Trophoblast cell (in vitro differentiated cells and primary cell): Measurements from ENCODE around the gene C9orf153.

Experiments
- DNase-seq, 2 donors: peaks; one replicate each; pipeline ENCODE4 v3.0.0-alpha.2; 2016
- H2AFZ ChIP-seq: 2 replicates; pipeline ENCODE4 v1.6.1; 2013; ENCODE audit warnings: low read length, moderate library complexity, mild to moderate bottlenecking; ENCODE audit not compliant: insufficient read depth, poor library complexity
- H2AK5ac ChIP-seq: 2 replicates; pipeline ENCODE4 v1.6.1; 2013; ENCODE audit warnings: mild to moderate bottlenecking, low read length
- H2BK120ac ChIP-seq: 2 replicates; pipeline ENCODE4 v1.6.1; 2013; ENCODE audit warnings: low read length, mild to moderate bottlenecking, moderate library complexity; ENCODE audit not compliant: insufficient read depth, poor library complexity
- H2BK12ac ChIP-seq: 2 replicates; pipeline ENCODE4 v1.6.1; 2013; ENCODE audit warnings: mild to moderate bottlenecking, low read length, moderate library complexity
- H2BK5ac ChIP-seq: 2 replicates; pipeline ENCODE4 v1.6.1; 2013; ENCODE audit warnings: low read length, low read depth, moderate library complexity, mild to moderate bottlenecking; ENCODE audit not compliant: poor library complexity
- H3K14ac ChIP-seq: 2 replicates; pipeline ENCODE4 v1.6.1; 2013; ENCODE audit warnings: mild to moderate bottlenecking, low read length
- H3K18ac ChIP-seq: 2 replicates; pipeline ENCODE4 v1.6.1; 2013; ENCODE audit warnings: mild to moderate bottlenecking, low read length
- H3K23ac ChIP-seq: 2 replicates; pipeline ENCODE4 v1.6.1; 2013; ENCODE audit warnings: low read length
- H3K27ac ChIP-seq: 2 replicates; pipeline ENCODE4 v1.5.1; 2013; ENCODE audit warnings: low read depth, mild to moderate bottlenecking, inconsistent platforms, low read length, moderate library complexity
- H3K27me3 ChIP-seq: 2 replicates; pipeline ENCODE4 v1.6.1; 2013; ENCODE audit warnings: inconsistent platforms, mild to moderate bottlenecking, low read length, moderate library complexity; ENCODE audit not compliant: insufficient read depth
- H3K36me3 ChIP-seq, 2 experiments: 1 replicate in 1 of 2; 2 replicates in 1 of 2; pipeline ENCODE4 v1.6.1; 2013; ENCODE audit warnings: low read length in 2 of 2, mild to moderate bottlenecking in 2 of 2, moderate library complexity in 1 of 2; ENCODE audit not compliant: insufficient read depth in 2 of 2, control insufficient read depth in 1 of 2
- H3K4ac ChIP-seq: 2 replicates; pipeline ENCODE4 v1.6.1; 2013; ENCODE audit warnings: low read depth, mild to moderate bottlenecking, low read length, moderate library complexity
- H3K4me1 ChIP-seq, 2 experiments: 1 replicate in 1 of 2; 2 replicates in 1 of 2; pipeline ENCODE4 v1.6.1; 2013; ENCODE audit warnings: low read length in 2 of 2, mild to moderate bottlenecking in 2 of 2, moderate library complexity in 1 of 2; ENCODE audit not compliant: insufficient read depth in 2 of 2, control insufficient read depth in 1 of 2
- H3K4me2 ChIP-seq: 2 replicates; pipeline ENCODE4 v1.6.1; 2013; ENCODE audit warnings: inconsistent platforms, mild to moderate bottlenecking, low read length, moderate library complexity
- H3K4me3 ChIP-seq: 2 replicates; pipeline ENCODE4 v1.5.1; 2013; ENCODE audit warnings: mild to moderate bottlenecking, low read depth, low read length, inconsistent platforms
- H3K79me1 ChIP-seq: one replicate; pipeline ENCODE4 v1.6.1; 2013; ENCODE audit warnings: low read length
- H3K79me2 ChIP-seq: 2 replicates; pipeline ENCODE4 v1.6.1; 2013; ENCODE audit warnings: low read length, mild to moderate bottlenecking; ENCODE audit not compliant: control insufficient read depth, insufficient read depth, poor library complexity
- H3K9ac ChIP-seq: 2 replicates; pipeline ENCODE4 v1.6.1; 2013; ENCODE audit warnings: mild to moderate bottlenecking, low read length
- H3K9me3 ChIP-seq: 2 replicates; pipeline ENCODE4 v1.6.1; 2013; ENCODE audit warnings: low read depth, mild to moderate bottlenecking, control low read depth, inconsistent platforms, low read length; ENCODE audit not compliant: insufficient read depth
- H4K12ac ChIP-seq: 2 replicates; pipeline ENCODE4 v1.6.1; 2013; ENCODE audit warnings: low read depth, mild to moderate bottlenecking, low read length, moderate library complexity
- H4K8ac ChIP-seq: 2 replicates; pipeline ENCODE4 v1.6.1; 2013; ENCODE audit warnings: low read depth, mild to moderate bottlenecking, low read length, moderate library complexity
- H4K91ac ChIP-seq: one replicate; pipeline ENCODE4 v1.6.1; 2013; ENCODE audit warnings: low read depth, mild to moderate bottlenecking, low read length, moderate library complexity
- WGBS: extraction: QIAGEN DNeasy Blood & Tissue Kit; methylation state at CpG from one replicate; pipeline ENCODE4 v1.1.7; 2013; ENCODE audit warnings: missing lambda C conversion rate; ENCODE audit not compliant: insufficient read length, insufficient coverage; ENCODE audit errors: extremely low coverage; 5-methylcytosine and 5-hydroxymethylcytosine counted together

Gene C9orf153

DNA sequence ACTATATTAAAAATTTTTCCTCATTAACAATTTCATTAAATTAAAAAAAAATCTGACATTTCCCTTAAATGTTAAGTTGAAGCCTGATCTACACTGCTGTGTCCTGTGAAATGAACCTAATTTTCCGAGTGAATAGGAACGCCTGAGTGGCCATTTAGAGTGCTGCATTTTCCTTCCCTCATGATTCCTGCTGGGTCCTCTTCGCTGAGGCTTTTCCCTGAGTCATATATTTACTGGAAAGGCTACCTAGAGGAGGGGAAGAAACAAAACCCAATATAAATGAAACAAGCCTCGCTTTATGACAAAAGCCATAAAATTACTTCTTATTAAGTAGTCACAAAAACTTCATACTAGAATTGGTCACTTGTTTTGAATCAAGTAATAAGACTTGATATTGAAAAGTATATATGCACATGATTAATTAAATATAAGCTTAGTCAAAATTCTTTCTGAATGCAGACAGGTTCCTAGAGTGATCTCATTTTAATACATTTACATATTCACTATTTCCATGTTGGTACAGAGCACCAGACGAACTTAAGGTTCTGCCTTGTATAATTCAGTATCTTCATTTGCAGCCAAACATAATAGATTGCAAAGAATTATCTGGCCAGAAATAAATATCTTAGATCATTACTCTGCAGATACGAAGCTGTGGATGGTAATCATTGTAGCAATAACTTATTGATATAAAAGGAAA lies 29.2 kb upstream of the C9orf153 start:
- Histone ChIP-seq H3K18ac (no peak overlapping the region), H3K9ac (no peak overlapping the region), H3K27ac (no peak overlapping the region), H3K4me2 (no peak overlapping the region), H3K4me3 (no peak overlapping the region), H4K12ac (no peak overlapping the region), H4K91ac (no peak overlapping the region), H3K79me1 (no peaks in the 10 kb centered on the region), H3K4me1 (no peaks in the 10 kb centered on the region), H2BK5ac (no peak overlapping the region), H3K79me2 (no peaks in the 10 kb centered on the region), H3K36me3 (peaks cover 1 to 4% of the 10 kb centered on the region in 2 experiments), H2AFZ (no peak overlapping the region), H3K23ac (no peak overlapping the region), H3K9me3 (no peaks in the 10 kb centered on the region), H2BK120ac (no peak overlapping the region), H2BK12ac (no peak overlapping the region), H4K8ac (no peak overlapping the region), H3K4ac (no peak overlapping the region), H3K27me3 (no peaks in the 10 kb centered on the region), H3K14ac (no peak overlapping the region), H2AK5ac (no peak overlapping the region)
- DNase-seq, result no peak
- no CpG with 5 or more reads among the region's 6 CpGs for WGBS

DNA sequence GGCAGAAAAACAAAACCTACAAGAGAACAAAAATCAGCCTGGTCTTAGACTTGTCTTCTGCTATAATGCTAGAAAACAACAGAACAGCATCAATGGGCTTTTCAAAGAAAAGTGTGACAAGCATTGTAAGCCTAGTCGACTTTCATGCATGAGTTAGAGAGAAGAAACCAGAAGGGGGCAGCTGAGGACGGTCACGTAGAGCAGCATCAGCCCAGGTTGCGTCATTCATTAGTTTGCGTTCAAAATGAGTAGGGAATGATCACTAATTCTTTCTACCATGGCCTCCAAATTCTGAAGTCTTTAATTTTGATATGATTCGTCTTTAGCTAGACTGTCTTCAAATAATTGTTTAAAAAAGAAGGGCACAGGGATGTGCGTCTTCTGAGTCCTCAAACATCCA lies 27.6 kb upstream of the C9orf153 start:
- H3K14ac ChIP-seq, result no peak overlapping the region
- H2AFZ ChIP-seq, result no peak overlapping the region
- no peak overlapping the region for H3K23ac ChIP-seq
- H2BK5ac ChIP-seq, result no peak overlapping the region
- H3K4me3 ChIP-seq, result no peak overlapping the region
- DNase-seq, result peak; percentile 30 to 71
- no peak overlapping the region for H3K27ac ChIP-seq
- no peak overlapping the region for H3K4ac ChIP-seq
- H4K91ac ChIP-seq, result no peak overlapping the region
- H3K36me3 ChIP-seq, result peaks cover 0 to 3% of the 10 kb centered on the region in 2 experiments
- no peak overlapping the region for H2AK5ac ChIP-seq
- no CpG with 5 or more reads among the region's 7 CpGs for WGBS
- H3K9ac ChIP-seq, result no peak overlapping the region
- H4K8ac ChIP-seq, result no peak overlapping the region
- H2BK12ac ChIP-seq, result no peak overlapping the region
- H3K9me3 ChIP-seq, result peaks cover 1% of the 10 kb centered on the region
- peaks cover 2% of the 10 kb centered on the region for H3K79me2 ChIP-seq
- no peak overlapping the region for H2BK120ac ChIP-seq
- H3K4me1 ChIP-seq, result peaks cover 0 to 5% of the 10 kb centered on the region in 2 experiments
- H3K18ac ChIP-seq, result no peak overlapping the region
- peaks cover 4% of the 10 kb centered on the region for H3K79me1 ChIP-seq
- H4K12ac ChIP-seq, result no peak overlapping the region
- H3K27me3 ChIP-seq, result no peaks in the 10 kb centered on the region
- no peak overlapping the region for H3K4me2 ChIP-seq

DNA sequence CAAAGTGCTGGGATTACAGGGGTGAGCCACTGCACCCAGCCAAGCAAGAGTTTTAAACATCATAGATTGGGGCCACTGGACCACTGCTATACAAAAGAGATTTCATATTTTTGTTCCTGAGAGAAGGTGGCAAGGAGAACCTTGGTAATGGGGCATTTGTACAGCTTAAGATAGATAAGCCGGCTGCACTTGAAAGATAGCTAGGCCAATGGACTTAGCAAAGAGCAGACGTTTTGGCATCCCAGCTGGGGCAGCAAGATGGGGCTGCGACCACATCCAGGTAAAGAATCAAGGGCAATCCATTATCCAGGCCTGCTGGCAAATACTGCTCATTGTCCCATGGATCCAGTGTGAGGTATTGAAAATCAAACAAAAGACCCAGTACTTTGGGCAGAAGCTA lies 26.8 kb upstream of the C9orf153 start:
- Histone ChIP-seq H2BK120ac (no peak overlapping the region), H2BK5ac (no peak overlapping the region), H3K23ac (peak overlapping the region; percentile 61), H3K27ac (no peak overlapping the region), H3K36me3 (peaks cover 0 to 1% of the 10 kb centered on the region in 2 experiments), H4K91ac (no peak overlapping the region), H3K4me3 (peak overlapping the region; percentile 35), H3K18ac (no peak overlapping the region), H3K4me2 (no peak overlapping the region), H2AK5ac (no peak overlapping the region), H3K79me2 (peaks cover 5% of the 10 kb centered on the region), H3K27me3 (no peaks in the 10 kb centered on the region), H4K8ac (no peak overlapping the region), H3K9ac (no peak overlapping the region), H3K4me1 (peaks cover 0 to 5% of the 10 kb centered on the region in 2 experiments), H3K14ac (no peak overlapping the region), H2AFZ (no peak overlapping the region), H4K12ac (no peak overlapping the region), H3K79me1 (peaks cover 7% of the 10 kb centered on the region), H3K4ac (no peak overlapping the region), H3K9me3 (peaks cover 1% of the 10 kb centered on the region), H2BK12ac (no peak overlapping the region)
- whole genome bisulfite sequencing, result no CpG with 5 or more reads among the region's 3 CpGs
- no peak for DNase-seq

DNA sequence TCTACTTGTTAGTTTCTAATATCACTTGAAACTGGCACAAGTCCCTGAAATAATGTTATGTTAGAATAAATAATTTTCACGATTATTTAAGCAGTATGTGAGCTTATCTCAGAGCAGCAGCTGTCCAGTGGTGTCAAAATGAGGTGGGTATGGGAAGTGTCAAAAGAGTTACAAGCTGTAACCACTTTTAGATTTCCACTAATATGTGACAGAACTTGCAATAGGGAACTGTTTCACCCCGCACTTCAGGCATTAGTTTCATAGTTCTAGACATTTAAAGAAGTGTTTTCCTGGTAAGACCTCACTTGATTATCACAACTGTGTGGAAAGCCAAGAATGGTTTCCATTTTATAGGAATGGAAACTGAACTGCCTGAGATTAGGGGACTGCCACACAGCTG lies 25.8 kb upstream of the C9orf153 start:
- Histone ChIP-seq H2AFZ (no peak overlapping the region), H4K8ac (no peak overlapping the region), H3K18ac (no peak overlapping the region), H3K27me3 (no peaks in the 10 kb centered on the region), H3K4ac (no peak overlapping the region), H4K91ac (no peak overlapping the region), H3K9ac (no peak overlapping the region), H3K27ac (no peak overlapping the region), H3K79me1 (peaks cover 7% of the 10 kb centered on the region), H3K79me2 (peaks cover 7% of the 10 kb centered on the region), H3K4me3 (no peak overlapping the region), H3K14ac (no peak overlapping the region), H3K36me3 (peaks cover 2 to 4% of the 10 kb centered on the region in 2 experiments), H4K12ac (no peak overlapping the region), H3K4me1 (peaks cover 2 to 7% of the 10 kb centered on the region in 2 experiments), H2BK12ac (no peak overlapping the region), H3K23ac (no peak overlapping the region), H2BK120ac (no peak overlapping the region), H3K9me3 (peaks cover 1% of the 10 kb centered on the region), H2AK5ac (no peak overlapping the region), H2BK5ac (no peak overlapping the region), H3K4me2 (no peak overlapping the region)
- DNase-seq, result no peak
- WGBS, result no CpG with 5 or more reads among the region's 2 CpGs
